ENCODE measurements around the gene ECE2. TPM values are rescaled to one million over a fixed set of nuclear protein-coding genes. Genes with fewer than 3 reads are reported as not detected.
A peak's percentile ranks its signal among the peaks of the same experiment; 100 is the strongest.

Gene ECE2
- polyA plus RNA-seq, 10 donors, result 0.16 TPM; not detected in 9

DNA sequence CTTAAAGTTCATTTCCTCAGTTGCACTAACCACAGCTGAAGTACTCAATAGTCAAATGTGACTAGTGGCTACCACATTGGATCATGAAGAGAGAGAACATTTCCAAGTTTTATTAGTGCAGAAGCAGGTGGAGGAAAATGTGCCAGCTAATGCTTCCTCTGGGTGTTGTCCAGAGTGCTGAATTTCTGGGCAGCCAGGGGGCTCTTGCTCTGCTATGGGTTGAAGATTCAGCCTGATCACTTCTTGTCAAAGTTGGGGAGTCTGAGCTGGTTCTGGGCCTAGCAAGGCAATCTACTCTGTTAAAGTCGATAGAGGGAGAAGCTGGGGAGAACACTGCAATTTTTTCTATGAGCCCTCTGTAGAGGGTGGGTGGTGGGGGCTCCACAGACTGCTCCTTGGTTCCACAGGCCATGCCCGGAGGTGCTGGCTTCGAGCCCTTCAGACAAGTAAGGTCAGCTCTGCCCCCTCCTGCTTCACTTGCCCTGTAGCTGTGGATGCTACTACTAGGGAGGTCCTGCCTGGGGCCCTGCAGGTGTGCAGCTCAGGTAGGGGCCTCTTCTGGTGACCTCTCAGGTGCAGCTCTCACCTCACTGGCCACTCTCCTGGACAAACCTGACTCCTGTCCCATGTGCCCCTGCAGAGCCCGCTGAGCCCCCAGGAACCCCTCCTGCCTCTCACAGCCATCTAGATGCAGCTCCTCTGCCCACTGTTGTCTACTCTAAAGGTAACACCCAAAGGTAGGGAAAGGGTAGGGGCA, 35.3 kb upstream of the ECE2 start:
- DNase-seq, result peak in 2 of 3 donors; percentile 40 to 60

DNA sequence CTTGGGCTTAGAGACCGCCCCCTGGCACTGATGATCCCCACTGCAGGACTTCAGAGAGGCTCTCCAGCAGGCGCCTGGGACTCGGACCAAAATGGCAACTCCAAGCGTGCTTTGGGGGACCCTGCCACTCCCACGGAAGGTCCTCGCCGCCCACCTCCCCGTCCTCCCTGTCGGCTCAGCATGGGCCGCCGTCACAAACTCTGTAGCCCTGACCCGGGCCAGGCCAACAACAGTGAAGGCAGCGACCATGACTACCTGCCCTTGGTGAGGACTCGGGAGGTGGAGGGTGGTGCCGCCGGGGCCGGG, 34.7 kb upstream of the ECE2 start:
- DNase-seq, result no peak

DNA sequence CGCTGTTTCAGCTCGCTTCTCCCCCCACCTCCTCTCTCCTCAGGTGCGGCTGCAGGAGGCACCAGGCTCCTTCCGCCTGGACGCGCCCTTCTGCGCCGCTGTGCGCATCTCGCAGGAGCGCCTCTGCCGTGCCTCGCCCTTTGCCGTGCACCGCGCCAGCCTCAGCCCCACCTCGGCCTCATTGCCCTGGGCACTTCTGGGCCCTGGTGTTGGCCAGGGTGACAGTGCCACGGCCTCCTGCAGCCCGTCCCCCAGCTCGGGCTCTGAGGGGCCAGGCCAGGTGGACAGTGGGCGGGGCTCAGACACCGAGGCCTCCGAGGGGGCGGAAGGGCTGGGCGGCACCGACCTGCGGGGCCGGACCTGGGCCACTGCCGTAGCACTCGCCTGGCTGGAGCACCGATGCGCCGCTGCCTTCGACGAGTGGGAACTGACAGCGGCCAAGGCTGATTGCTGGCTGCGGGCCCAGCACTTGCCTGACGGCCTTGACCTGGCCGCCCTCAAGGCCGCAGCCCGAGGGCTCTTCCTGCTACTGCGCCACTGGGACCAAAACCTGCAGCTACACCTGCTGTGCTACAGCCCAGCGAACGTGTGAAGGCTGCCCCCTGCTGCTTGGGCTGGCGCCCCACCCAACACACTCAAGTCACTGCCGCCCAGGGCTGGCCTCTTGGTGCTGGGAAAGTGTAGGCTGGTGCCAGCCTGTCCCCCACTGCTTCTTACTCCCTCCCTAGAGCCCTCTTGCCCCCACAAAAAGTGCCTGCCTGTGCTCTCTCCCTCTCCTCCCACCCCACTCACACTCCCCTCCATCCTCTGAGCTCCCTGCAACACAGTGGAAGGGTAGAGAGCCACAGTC, 34.1 kb upstream of the ECE2 start:
- DNase-seq, result peak in 1 of 3 donors; percentile 43

DNA sequence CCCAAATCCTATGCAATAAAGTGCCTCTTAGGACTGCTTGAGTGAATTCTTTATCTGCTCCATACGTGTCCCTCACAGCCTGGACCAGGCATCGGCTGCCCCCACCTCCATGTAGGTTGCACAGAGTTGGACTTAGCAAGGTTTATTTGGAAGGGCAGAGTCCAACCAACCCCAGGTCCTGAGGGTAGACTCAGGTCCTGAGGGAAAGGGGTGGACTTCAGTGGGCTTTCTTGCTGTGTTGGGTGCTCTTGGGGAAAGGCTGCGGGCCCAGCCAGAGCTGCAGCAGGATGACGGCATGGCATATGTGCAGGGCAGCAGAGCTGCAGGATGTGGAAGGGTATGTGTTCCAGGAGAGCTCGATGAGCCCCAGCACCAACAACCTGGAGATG, 33.5 kb upstream of the ECE2 start:
- no peak for DNase-seq

DNA sequence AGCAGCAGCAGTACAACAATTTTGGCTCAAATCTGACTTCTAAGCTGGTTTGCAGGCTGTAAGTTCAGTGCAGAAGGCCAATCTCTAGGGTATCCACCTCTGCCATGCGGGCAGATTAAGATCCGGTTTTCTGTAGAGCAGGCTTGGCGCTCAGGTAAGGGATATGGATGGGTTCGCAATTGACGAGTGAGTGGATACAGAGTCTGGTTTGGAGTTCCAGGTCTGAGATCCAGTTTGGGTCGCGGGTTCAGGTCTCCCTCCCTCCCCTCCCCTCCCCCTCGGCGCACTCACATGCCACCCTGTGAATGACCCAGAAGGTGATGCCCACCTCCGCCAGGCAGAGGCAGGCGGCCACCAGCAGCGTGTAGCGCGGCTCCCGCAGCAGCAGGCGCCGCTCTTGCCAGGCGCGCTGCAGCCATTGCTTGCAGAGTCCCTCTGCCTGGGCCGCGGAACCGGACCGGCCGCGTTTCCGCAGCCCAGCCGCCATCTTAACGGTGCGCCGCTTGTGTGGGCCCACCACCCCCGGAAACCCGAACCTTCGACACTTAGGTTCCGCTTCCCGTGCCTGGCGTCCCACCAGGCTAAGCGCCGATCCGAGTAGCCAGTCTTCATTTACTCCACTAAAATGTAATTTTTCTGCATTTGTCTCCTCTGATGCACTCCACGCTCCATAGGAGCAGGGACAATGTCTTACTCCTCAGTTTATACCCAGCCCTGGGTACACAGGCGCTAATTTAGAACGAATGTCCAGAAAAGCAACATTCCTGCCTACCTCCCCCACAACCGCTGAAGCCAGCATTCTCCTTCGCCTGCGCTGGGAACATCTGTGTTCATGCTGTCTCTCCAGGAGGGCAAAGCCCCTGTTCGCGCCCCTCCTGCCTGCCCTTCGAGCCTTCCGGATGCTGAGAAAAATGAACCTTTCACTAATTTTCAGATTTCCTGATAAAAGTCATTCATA, 27.1 kb upstream of the ECE2 start, which contains the start of gene ALG3:
Gene ALG3, minus strand, starts transcription at position 509 of the 958 bp plus-strand sequence. Its CDS starts 22 bp downstream, at position 487.
- peak; percentile 85 to 95 (median 92) for DNase-seq

DNA sequence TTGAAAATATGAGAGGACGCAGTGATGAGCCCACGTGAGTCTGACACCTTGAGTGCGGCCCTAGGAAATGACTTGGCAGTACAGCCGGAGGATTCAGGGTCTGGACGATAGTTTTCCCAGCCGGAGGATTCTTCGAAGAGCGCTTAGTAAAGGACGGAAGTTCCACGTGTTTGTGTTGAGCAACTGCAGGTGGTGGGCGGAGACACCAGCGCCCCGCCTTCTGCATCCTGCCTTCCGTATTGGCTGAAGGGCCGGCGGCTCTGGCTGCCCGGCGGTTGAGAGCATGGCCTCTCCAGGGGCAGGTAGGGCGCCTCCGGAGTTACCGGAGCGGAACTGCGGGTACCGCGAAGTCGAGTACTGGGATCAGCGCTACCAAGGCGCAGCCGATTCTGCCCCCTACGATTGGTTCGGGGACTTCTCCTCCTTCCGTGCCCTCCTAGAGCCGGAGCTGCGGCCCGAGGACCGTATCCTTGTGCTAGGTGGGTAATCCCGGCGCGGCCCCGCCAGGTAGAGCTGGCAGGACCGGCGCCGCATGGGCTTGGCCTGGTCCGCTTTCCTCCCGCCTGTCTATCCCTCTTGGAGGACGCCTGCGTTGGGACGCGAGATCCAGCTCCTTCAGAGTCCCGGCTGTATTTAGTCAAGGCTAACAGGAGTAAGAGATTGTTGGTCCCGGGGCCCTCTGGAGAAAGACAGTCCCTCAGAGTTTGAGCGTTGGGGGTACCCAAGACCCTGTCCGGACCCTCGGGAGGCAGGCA, 26.2 kb upstream of the ECE2 start, which contains the start of gene EEF1AKMT4:
Gene EEF1AKMT4, plus strand, starts transcription at position 261 of the 755 bp plus-strand sequence. Its CDS starts 23 bp downstream, at position 284.
- DNase-seq, result peak; percentile 95 to 97 (median 97)

DNA sequence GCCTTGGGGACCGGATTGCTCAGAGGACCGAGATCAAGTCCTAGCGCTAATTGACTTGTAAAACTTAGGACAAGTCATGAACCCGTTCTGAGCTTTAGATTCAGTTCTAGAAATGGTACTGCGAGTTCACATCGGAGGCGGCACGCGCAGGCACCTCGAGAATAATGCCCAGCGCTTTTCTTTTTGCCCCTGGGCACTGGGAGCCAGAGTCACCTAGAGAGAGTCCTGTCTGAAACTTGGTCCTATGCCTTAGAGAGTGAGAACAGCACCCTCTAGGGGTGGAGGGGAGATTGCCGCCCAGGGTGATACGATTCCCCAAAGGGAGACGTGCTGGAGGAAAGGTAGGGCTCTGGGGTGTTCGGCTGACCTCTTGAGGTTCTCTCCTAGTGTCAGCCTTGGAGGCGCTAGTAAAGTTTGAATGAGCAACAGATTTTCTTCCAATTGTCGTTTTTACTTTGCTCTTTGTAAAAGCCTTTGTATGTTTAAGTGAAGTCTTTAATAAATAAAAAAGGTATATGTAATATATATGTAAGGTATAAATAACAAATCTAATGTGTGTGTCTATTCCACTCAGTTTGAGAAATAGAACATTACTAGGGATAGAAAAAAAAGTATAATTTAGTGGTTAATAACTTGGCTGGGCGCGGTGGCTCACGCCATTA, 25.5 kb upstream of the ECE2 start:
- peak; percentile 70 to 80 (median 75) for DNase-seq

DNA sequence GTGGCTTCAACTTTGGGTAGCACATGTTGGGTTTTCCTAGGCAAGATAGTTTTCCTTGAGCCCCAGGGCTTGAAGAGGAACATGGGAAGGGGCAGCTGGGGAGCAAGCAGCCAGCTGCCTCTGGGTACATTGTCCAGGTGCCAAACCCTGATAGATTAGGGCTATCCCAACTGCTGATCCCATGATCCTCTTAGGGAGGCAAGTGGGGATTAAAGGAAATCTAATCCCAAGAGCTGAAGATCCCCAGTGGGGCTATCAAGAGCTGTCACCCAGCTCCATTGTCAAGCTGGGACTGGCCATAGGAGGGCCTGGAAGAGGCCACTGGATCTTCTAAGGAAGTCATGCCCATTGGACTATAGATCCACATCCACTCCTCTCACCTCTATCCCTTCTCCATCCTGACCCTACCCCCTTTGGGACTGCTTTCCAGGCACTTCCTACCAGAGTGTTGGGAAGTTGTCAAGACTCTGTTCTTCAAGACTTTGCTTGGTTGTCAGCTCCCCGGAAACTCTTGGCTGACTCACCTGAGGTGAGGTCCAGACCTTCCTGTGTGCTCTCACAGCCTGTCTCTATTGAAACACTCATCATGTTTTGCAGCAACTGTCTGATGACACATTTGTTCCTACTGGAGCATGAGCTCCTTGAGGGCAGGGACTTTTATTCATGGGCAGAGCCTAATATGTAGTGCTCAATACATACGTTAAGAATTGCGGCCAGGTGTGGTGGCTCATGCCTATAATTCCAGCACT, 20.4 kb upstream of the ECE2 start:
- DNase-seq, result no peak

DNA sequence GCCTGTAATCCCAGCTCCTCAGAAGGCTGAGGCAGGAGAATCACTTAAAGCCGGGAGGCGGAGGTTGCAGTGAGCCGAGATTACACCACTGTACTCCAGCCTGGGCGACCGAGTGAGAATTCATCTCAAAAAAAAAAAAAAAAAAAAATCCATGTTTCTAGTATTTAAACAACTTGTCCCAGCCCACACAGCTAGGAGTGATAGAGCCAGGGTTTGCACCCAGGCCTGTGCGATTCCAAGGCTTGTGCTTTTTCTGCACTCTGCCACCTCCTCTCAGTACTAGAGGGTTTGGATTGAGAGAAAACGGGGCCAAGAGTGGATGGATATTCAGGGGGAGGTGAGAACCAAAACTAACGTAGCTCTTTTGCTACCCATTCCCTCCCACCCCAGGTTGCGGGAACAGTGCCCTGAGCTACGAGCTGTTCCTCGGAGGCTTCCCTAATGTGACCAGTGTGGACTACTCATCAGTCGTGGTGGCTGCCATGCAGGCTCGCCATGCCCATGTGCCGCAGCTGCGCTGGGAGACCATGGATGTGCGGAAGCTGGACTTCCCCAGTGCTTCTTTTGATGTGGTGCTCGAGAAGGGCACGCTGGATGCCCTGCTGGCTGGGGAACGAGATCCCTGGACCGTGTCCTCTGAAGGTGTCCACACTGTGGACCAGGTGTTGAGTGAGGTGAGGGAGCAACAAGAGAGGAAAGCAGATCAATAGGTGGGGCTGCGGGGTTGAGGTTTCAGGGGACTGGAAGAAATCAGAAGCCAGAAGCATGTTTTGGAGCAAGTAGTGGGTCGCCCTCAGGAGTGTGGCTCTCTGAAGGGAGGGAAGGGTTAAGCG, 18.5 kb upstream of the ECE2 start:
- no peak for DNase-seq

DNA sequence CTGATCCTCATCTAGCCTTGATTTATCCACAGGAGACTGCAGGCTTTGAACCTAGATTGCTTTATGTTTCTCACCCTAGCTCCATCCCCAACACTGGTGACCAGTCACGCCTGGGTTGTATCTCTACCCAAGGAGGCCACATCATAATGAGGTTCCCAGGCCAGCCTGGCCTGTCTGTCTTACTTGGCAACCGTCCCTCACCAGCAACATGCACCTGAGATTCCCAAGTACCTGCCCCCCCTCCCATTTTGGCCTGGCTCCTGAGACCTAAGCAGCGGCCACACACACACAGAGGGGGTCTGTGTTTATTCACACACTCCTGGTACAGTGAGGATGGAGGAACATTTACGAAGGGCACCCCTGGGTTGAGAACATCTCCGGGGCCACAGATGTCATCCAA, 16.9 kb upstream of the ECE2 start:
- DNase-seq, result no peak

DNA sequence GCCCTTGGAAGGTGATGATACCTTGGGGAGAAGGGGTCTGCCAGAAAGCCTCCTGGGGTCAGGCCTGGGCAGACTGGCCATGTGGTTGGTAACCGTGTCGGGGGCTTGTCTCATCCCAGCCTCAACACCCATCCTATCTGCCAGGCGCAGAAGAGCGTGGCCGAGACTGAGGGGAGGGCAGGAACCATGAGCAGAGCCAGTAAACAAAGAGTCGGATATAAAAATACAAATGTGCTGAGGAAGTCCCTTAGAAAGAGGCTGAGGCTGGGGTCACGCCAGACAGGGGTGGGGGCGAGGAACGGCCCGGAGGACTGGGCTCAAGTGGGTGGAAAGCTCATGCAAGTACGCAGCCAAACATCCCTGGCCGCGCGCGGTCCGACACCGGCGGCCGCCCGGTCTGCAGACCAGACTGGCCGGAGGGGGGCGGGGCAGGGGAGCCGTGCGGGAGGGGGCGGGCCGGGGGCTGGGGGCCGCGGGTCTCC, 16.4 kb upstream of the ECE2 start:
- no peak for DNase-seq

DNA sequence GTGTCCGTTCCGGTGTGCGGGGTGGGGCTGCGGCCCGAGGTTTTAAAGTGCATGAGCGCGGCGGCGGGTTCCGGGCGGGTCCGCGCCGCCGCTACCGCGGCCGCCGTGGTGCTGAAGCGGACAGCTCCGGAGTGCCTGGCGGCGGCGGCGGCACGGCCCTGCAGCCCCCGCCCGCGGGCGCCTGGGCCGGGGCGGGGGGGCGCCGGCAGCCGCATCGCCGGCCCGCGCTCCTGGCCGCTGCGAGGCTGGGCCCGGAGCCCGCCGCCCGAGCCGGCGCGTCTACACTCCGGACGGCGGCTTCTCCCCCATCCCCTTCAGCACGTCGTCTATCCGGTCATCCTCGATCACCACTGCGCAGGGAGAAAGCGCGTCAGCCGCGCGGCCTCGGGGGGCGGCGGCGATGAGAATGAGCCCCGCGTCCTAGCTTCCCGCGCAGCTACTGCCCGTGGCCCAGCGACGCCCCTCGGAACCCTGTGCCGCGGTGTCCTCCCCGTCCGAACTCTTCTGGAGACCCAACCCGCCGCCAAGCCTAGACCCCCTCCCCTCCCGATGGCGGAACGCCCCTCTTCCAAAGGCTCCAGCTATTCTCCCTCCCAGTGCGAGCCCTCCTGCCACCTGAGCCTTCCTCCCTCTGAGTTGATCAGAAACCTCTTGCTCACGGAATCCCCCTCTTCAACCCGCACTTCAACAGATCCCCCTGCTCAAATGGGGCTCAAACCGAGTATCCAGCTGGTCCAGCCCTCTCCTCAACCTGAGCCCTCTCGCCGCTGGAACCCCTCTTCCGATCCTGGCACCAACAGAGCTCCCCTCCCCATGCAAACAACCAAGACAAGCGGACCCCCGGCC, 15.7 kb upstream of the ECE2 start:
- DNase-seq, result peak in 2 of 3 donors; percentile 42 to 62

DNA sequence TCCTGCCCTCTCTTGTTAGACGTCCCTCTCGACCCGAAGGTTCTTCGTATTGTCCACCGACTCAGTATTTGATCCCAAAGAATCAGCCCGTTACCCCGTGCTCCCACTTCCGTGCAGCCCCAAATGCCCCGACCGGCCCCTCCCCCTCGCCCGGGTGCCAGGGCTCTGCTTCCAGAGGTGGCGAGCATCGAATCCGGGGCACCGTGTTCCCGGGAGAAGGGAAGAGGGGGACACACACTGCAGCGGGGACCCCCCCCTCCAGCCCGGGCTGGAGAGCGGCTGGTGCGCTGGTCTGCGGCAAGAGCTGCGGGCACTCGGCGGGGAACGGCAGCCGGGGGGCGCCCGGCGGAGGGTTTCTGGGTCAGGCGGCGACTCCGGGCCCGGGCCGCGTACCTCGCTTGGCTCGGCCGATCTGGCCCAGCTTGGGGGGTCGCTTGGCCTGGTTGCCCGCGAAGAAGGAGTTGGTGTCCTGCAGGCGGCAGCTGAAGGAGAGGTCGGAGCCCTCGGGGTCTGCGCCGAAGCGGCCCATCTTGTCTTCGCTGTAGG, 15.0 kb upstream of the ECE2 start:
- DNase-seq, result no peak

DNA sequence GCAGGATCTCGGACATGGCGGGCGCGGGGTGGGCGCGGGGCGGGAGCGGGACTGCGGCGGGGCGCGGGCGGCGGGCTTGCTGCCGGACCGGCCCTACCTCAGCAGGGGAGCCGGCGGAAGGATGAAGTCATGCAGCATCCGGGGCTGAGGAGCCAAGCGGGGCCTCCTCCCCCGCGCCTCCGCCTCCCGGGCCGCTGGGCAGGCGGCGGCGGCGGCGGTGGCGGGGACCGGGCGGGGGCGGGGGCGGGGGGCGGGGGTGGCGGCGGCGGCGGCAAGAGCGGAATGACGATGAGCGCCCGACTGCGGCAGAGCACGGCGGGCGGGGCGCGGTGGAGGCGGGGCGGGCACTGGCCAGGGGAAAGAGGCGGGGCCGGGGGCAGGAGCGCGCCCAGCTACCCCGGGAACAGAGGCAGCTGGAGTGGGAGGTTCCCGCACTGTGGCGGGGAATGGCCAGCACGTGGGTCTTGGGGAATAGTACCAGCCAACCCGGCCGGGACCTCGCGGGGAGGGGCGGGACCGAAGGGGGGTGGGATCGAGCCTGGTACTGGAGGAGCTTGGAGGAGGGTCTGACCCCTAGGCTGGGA, 14.5 kb upstream of the ECE2 start, which contains the start of gene CAMK2N2:
Gene CAMK2N2, minus strand, starts transcription at position 284 of the 584 bp plus-strand sequence. Its CDS starts 268 bp downstream, at position 16.
- DNase-seq, result no peak

DNA sequence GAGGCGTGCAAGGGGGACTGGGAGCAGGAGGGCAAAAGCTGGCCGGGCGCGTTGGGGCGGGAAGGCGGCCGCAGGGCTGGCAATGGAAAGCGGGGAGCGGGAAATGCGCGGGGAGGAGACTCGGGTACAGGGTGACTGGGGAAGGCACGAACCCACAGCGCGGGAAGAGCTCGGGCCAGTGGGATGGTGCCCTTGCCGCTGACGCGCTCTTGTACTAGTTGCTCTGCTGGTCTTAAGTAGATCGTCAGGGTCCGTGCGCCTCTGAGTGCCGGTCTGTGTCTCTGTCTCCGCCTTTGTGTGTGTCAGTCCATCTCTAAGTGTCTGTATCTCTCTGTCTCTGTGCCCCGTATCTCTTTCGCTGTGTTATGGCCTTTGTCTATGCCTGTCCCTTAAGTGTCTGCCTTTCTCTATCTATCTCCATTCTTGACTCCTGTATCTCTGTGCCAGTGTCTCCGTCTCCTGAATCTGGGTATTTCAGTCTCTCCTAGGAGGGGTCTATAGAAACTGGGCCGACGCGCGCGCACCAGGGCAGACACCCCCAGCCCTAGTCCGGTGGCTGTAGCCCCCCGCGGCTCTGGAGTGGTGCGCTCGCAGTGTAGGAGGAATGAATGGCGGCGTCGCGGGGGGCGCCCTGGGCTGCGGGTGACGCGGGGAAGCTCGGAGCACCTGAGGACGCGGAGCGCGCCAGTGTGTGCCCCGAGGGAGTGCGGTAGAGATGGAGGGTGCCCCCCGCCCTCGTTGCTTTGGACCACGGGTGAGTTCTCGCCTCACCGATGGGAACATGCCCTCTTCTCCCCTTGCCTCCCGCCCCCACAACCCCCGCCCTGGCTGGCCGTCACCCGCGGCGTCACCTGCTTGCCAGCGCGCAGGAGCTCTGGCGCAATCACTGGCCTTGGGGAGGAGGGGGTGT, 13.7 kb upstream of the ECE2 start:
- no peak for DNase-seq

DNA sequence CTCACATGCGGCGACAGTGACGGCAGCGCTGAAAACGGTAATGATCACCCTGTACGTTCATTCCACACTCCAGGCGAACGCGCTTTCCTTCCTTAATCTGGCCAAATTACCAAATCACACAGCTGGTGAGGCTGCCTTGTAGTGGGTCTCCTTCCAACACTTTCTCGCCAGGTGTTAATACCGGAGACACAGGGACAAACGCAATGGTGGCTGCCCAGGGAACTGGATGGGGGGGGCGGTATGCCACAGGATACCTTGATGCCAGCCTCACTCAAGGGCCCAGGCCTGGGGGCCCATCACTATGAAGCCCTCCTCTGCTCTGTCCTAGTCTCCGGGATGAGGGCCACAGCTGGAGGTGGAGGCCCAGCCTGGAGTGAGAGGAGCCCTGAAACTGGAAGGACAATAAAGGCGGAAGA, 13.1 kb upstream of the ECE2 start:
- DNase-seq, result no peak
